ENCODE measurements around the gene SDC1. TPM values are rescaled to one million over a fixed set of nuclear protein-coding genes. Genes with fewer than 3 reads are reported as not detected.

Gene SDC1
- total and polyA plus RNA-seq, 4 donors = 0.66 to 5.4 (median 1.4) TPM

DNA sequence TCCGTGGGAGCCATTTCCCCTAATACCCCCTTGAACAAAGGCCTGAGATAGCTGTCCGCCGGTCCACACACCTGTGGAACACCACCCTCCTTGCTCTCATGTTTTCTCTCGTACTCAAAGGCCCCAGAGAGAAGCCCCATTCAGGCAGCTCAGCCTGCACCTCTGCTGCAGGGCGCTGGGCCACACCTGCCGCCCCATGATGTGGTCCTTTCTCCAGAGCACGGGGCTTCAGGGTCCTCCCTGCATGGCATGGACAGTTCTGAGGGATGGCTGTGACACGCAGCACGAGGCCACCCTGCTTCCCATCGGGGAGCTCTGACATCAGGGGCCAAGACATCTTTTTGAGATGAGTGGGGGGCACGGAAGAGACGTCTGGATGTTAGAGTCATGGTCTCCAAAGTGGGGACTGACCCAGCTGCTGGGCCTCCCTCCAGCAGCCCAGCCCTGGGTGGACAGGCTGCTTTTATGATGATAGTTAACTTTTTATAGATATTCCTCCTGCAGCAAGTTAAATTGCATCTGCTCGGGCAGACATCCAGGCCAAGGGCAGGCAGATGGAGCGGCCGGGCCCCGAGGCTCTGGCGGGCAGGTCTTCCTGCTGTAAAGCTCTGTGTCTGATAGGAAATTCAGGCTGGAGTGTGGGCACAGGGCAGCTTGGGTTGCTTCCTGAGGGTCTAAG, 56.7 kb downstream of the SDC1 start:
- Histone ChIP-seq H3K27me3 (ENCODE audit: control insufficient read depth in 1 of 2, insufficient read depth in 2 of 2, low read length in 1 of 2) (no peaks in the 10 kb centered on the region), H3K27ac (ENCODE audit: low read depth in 1 of 2, low read length in 2 of 2) (no peak overlapping the region), H3K9me3 (ENCODE audit: control insufficient read depth, low read length) (no peaks in the 10 kb centered on the region), H3K4me1 (ENCODE audit: control insufficient read depth in 1 of 2, insufficient read depth in 2 of 2, low read length in 2 of 2) (no peaks in the 10 kb centered on the region), H3K36me3 (ENCODE audit: control insufficient read depth in 1 of 2, insufficient read depth in 2 of 2, low read length in 1 of 2) (no peaks in the 10 kb centered on the region), H3K4me3 (ENCODE audit: low read length in 2 of 2) (no peak overlapping the region)
- DNase-seq (no peak), ATAC-seq (ENCODE audit: low FRiP score) (no peak)
- 94 to 96% methylated on average over 17 of the region's 17 CpGs for WGBS, 2 donors
- intact Hi-C loops (cut with DNase I) = no loop called here

DNA sequence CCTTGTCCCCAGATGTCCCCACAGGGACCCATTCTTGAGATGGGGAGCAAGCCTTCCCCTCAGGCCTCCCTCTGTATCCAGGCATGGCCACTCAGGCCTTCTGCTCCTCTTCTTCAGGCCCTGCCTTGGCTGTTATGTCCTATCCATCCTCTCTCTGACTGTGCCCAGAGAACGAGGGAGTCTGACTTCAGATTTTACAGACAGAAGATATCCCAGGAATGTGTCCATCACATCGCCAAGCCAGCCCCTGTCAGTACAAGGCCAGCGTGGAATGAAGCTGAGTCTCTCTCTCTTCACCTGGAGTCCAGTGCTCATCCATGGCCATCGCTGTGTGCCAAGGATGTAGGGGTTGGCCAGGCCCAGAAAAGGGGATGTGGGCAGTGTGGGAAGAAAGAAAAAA, 57.6 kb downstream of the SDC1 start:
- Histone ChIP-seq H3K27ac (ENCODE audit: low read depth in 1 of 2, low read length in 2 of 2) (no peak overlapping the region), H3K4me1 (ENCODE audit: control insufficient read depth in 1 of 2, insufficient read depth in 2 of 2, low read length in 2 of 2) (no peaks in the 10 kb centered on the region), H3K27me3 (ENCODE audit: control insufficient read depth in 1 of 2, insufficient read depth in 2 of 2, low read length in 1 of 2) (no peaks in the 10 kb centered on the region), H3K4me3 (ENCODE audit: low read length in 2 of 2) (no peak overlapping the region), H3K36me3 (ENCODE audit: control insufficient read depth in 1 of 2, insufficient read depth in 2 of 2, low read length in 1 of 2) (no peaks in the 10 kb centered on the region), H3K9me3 (ENCODE audit: control insufficient read depth, low read length) (no peaks in the 10 kb centered on the region)
- WGBS, 2 donors = 87 to 92% methylated on average over 4 of the region's 4 CpGs
- no peak for ATAC-seq (ENCODE audit: low FRiP score)
- intact Hi-C loops (cut with DNase I) = no loop called here
- DNase-seq = no peak

DNA sequence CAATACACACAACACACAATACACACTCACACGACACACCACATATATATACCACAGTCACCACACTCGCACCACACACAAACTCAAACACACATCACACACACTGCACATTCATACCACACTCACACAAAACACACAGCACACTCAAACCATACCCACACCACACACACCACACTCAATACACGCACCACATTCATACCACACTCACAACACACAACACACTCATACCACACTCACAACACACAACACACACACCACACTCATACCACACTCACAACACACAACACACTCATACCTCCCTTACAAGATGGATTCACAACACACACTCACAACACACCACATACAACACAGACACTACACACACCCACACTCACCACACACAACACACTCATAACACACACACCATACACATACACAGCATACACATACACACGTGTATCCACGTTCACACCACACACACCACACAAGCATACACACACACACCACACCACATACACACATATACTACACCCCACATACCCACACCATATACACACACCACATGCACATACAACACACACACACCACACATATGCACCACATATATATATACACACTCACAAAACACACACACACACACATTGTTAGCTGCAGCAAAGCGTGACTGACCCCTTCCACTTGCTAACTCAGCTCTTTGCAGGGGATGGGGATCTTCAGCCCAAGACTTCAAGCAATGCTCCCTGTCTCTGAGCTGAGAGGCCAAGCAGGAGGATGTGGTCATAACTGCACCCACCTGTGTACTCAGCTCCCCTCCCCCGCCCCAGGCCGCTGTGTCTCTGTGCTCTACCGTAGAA, 59.0 kb downstream of the SDC1 start:
- 85 to 88% methylated on average over 9 of the region's 9 CpGs for WGBS, 2 donors
- DNase-seq (no peak), ATAC-seq (ENCODE audit: low FRiP score) (no peak)
- H3K36me3 ChIP-seq (ENCODE audit: control insufficient read depth in 1 of 2, insufficient read depth in 2 of 2, low read length in 1 of 2) = no peaks in the 10 kb centered on the region
- no peak overlapping the region for H3K27ac ChIP-seq (ENCODE audit: low read depth in 1 of 2, low read length in 2 of 2)
- H3K27me3 ChIP-seq (ENCODE audit: control insufficient read depth in 1 of 2, insufficient read depth in 2 of 2, low read length in 1 of 2) = no peaks in the 10 kb centered on the region
- intact Hi-C loops (cut with DNase I) = no loop called here
- no peak overlapping the region for H3K4me3 ChIP-seq (ENCODE audit: low read length in 2 of 2)
- no peaks in the 10 kb centered on the region for H3K4me1 ChIP-seq (ENCODE audit: control insufficient read depth in 1 of 2, insufficient read depth in 2 of 2, low read length in 2 of 2)
- no peaks in the 10 kb centered on the region for H3K9me3 ChIP-seq (ENCODE audit: control insufficient read depth, low read length)

DNA sequence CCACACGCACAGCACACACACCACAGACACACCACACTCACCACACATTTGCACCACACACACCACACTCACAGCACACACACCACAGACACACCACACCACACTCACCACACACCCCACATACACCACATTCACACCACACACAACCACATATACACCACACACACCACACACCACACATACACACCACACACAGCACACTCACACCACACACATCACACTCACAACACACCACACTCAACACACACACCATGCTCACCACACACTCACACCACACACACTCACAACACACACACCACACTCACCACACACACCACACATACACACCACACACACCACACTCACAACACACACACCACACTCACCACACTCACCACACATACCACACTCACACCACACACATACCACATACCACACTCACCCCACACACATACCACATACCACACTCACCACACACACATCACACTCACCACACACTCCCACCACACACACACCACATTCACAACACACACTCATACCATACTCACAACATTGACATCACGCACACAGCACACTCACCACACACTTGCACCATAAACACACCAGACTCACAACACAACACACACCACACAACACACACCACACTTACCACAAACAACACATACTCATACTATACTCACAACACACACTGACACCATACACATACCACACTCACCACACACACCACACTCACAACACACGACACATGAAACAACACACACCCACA, 60.0 kb downstream of the SDC1 start:
- no peaks in the 10 kb centered on the region for H3K36me3 ChIP-seq (ENCODE audit: control insufficient read depth in 1 of 2, insufficient read depth in 2 of 2, low read length in 1 of 2)
- H3K9me3 ChIP-seq (ENCODE audit: control insufficient read depth, low read length) = no peaks in the 10 kb centered on the region
- H3K4me3 ChIP-seq (ENCODE audit: low read length in 2 of 2) = no peak overlapping the region
- WGBS, 2 donors = 89 to 93% methylated on average over 3 of the region's 3 CpGs
- H3K27me3 ChIP-seq (ENCODE audit: control insufficient read depth in 1 of 2, insufficient read depth in 2 of 2, low read length in 1 of 2) = no peaks in the 10 kb centered on the region
- H3K4me1 ChIP-seq (ENCODE audit: control insufficient read depth in 1 of 2, insufficient read depth in 2 of 2, low read length in 2 of 2) = no peaks in the 10 kb centered on the region
- intact Hi-C loops (cut with DNase I) = no loop called here
- ATAC-seq (ENCODE audit: low FRiP score) (no peak), DNase-seq (no peak)
- no peak overlapping the region for H3K27ac ChIP-seq (ENCODE audit: low read depth in 1 of 2, low read length in 2 of 2)

DNA sequence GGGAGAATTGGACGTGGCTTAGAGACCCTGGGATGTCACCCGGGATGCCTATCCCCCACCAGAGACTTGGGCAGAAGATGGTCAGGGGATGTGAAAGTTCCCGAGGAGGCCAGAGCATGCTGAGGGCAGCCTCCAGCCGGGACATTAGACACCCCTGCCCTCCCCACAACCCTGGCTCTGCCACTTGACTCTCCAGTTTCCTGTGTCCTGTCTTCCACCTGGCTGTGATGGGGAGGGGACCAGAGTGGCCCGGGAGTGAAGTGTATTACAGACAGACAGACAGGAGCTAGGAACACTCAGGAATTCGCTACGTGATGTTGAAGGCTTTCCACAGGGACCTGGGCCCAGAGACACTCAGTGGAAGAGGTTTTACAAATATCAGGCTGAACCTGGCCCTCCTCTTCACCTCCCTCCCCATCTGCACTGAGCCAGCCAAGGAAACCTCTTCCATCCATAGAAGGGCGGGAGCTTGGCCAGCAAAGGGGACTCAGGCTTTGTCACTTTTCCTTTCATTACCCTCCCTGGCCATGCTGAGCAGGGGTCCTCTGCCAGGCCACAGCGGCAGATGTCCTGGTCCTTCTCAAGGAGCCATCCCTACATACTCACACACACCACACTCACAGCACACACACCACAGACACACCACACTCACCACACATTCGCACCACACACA, 60.7 kb downstream of the SDC1 start:
- DNase-seq (no peak), ATAC-seq (ENCODE audit: low FRiP score) (no peak)
- H3K4me1 ChIP-seq (ENCODE audit: control insufficient read depth in 1 of 2, insufficient read depth in 2 of 2, low read length in 2 of 2) = no peaks in the 10 kb centered on the region
- WGBS, 2 donors = 71% methylated on average over 10 of the region's 10 CpGs
- H3K27me3 ChIP-seq (ENCODE audit: control insufficient read depth in 1 of 2, insufficient read depth in 2 of 2, low read length in 1 of 2) = no peaks in the 10 kb centered on the region
- H3K9me3 ChIP-seq (ENCODE audit: control insufficient read depth, low read length) = no peaks in the 10 kb centered on the region
- intact Hi-C loops (cut with DNase I) = no loop called here
- no peak overlapping the region for H3K27ac ChIP-seq (ENCODE audit: low read depth in 1 of 2, low read length in 2 of 2)
- H3K36me3 ChIP-seq (ENCODE audit: control insufficient read depth in 1 of 2, insufficient read depth in 2 of 2, low read length in 1 of 2) = no peaks in the 10 kb centered on the region
- no peak overlapping the region for H3K4me3 ChIP-seq (ENCODE audit: low read length in 2 of 2)

DNA sequence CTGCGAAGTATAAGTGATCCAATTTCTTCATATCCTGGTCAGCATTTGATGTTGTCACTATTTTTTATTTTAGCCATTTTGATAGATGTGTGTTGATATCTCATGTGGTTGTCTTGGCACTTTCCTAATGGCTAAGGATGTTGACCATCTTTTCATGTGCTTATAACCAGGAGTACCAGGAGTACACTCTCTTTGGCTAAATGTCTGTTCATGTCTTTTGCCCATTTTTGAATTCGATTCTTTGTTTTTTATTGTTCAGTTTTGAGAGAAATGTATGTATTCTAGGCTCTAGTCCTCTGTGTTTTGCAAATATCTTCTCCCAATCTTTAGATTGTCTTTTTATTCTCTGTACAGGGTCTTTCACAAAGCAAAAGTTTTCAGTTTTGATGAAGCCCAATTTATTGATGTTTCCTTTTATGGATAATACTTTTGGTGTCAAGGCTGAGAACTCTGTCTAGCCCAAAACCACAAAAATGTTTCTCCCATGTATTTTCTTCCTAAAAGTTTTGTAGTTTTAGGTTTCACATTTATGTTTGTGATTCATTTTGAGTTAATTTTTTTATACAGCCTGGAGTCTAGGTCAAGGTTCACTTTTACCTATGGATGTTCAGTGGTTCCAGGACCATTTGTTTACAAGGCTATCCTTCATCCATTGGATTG, 65.4 kb downstream of the SDC1 start:
- 94 to 95% methylated on average over 2 of the region's 2 CpGs for WGBS, 2 donors
- intact Hi-C loops (cut with DNase I) = no loop called here
- Histone ChIP-seq H3K27me3 (ENCODE audit: control insufficient read depth in 1 of 2, insufficient read depth in 2 of 2, low read length in 1 of 2) (no peaks in the 10 kb centered on the region), H3K27ac (ENCODE audit: low read depth in 1 of 2, low read length in 2 of 2) (no peak overlapping the region), H3K9me3 (ENCODE audit: control insufficient read depth, low read length) (peaks cover 3% of the 10 kb centered on the region), H3K4me1 (ENCODE audit: control insufficient read depth in 1 of 2, insufficient read depth in 2 of 2, low read length in 2 of 2) (peaks cover 0 to 2% of the 10 kb centered on the region in 2 donors), H3K36me3 (ENCODE audit: control insufficient read depth in 1 of 2, insufficient read depth in 2 of 2, low read length in 1 of 2) (no peaks in the 10 kb centered on the region), H3K4me3 (ENCODE audit: low read length in 2 of 2) (no peak overlapping the region)
- no peak for DNase-seq
- no peak for ATAC-seq (ENCODE audit: low FRiP score)

DNA sequence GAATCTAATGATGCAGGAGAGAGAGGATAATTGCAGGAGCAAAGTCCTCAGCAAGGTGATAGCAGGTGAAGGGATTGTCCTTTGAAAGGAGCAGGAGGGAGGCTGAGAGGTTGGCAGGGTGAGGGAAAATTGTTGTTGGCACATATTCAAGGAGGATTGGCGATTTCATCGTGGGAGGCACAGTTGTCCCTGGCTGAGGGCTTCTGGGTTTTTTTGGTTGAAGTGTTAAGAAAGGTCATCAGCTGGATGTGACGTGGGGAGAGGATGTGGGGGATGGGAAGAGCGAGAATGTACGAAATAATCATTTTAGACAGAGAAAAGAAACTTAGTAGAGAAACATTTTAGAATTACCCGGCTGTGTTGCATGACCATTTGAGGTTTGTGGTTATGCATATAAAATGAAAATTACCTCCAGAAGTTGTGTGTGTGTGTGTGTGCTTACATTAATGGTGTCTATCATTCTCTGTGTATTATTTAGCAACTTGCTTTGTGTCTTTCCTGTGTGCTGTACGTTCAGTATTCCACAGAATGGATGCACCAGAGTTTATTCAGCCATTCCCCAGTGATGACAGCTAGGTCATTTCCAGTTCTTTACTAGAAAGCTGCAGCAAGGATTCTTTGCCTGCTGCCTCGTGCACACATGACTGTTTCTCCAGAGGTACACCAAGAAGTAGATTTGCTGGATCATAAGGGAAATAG, 67.6 kb downstream of the SDC1 start:
- peaks cover 0 to 2% of the 10 kb centered on the region in 2 donors for H3K4me1 ChIP-seq (ENCODE audit: control insufficient read depth in 1 of 2, insufficient read depth in 2 of 2, low read length in 2 of 2)
- no peak overlapping the region for H3K27ac ChIP-seq (ENCODE audit: low read depth in 1 of 2, low read length in 2 of 2)
- no peak overlapping the region for H3K4me3 ChIP-seq (ENCODE audit: low read length in 2 of 2)
- intact Hi-C loops (cut with DNase I) = no loop called here
- DNase-seq (no peak), ATAC-seq (ENCODE audit: low FRiP score) (no peak)
- no peaks in the 10 kb centered on the region for H3K36me3 ChIP-seq (ENCODE audit: control insufficient read depth in 1 of 2, insufficient read depth in 2 of 2, low read length in 1 of 2)
- peaks cover 3% of the 10 kb centered on the region for H3K9me3 ChIP-seq (ENCODE audit: control insufficient read depth, low read length)
- WGBS, 2 donors = 13 to 20% methylated on average over 8 of the region's 8 CpGs
- no peaks in the 10 kb centered on the region for H3K27me3 ChIP-seq (ENCODE audit: control insufficient read depth in 1 of 2, insufficient read depth in 2 of 2, low read length in 1 of 2)

DNA sequence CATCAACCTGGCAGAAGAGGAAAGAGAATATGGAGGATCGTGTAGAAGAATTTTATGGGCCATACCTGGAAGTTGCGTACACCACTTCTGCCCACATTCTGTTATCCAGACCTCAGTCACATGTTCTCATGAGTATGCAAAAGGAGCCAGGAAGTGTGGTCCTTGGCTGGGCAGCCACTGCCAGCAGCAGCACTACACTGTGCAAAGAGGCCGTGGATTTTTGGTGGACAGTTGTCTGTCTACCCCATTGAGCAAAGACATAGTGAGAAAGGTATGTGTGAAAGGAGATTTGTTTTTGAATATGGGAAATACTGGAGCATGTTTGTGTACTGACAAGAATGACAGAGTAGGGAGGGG, 68.1 kb downstream of the SDC1 start:
- WGBS, 2 donors = 78 to 94% methylated on average over 3 of the region's 3 CpGs
- Histone ChIP-seq H3K36me3 (ENCODE audit: control insufficient read depth in 1 of 2, insufficient read depth in 2 of 2, low read length in 1 of 2) (no peaks in the 10 kb centered on the region), H3K27me3 (ENCODE audit: control insufficient read depth in 1 of 2, insufficient read depth in 2 of 2, low read length in 1 of 2) (no peaks in the 10 kb centered on the region), H3K4me3 (ENCODE audit: low read length in 2 of 2) (no peak overlapping the region), H3K9me3 (ENCODE audit: control insufficient read depth, low read length) (peaks cover 3% of the 10 kb centered on the region), H3K4me1 (ENCODE audit: control insufficient read depth in 1 of 2, insufficient read depth in 2 of 2, low read length in 2 of 2) (peaks cover 0 to 2% of the 10 kb centered on the region in 2 donors), H3K27ac (ENCODE audit: low read depth in 1 of 2, low read length in 2 of 2) (no peak overlapping the region)
- intact Hi-C loops (cut with DNase I) = no loop called here
- DNase-seq (no peak), ATAC-seq (ENCODE audit: low FRiP score) (no peak)

Measured in aorta (tissue), 5 donors.